HG03565 (cell line): ENCODE data around the gene PGM2.
A peak's percentile ranks its signal among the peaks of the same experiment; 100 is the strongest.

Source experiments
- ATAC-seq: cut with Tn5 transposase; IDR thresholded peaks from one replicate; pipeline ENCODE4 v1.9.1; 2021; ENCODE audit warnings: mild to moderate bottlenecking, moderate library complexity; ENCODE audit not compliant: unreplicated experiment

PGM2 gene

GRCh38 chr4:37860266-37860665 lies 33.8 kb downstream of the PGM2 start:
- ATAC-seq: no peak

GRCh38 chr4:37862961-37863360 lies 36.5 kb downstream of the PGM2 start:
- ATAC-seq: no peak

- no peak for ATAC-seq
Measured at GRCh38 chr4:37864786-37865185, 38.3 kb downstream of the PGM2 start.

GRCh38 chr4:37865450-37865849 lies 39.0 kb downstream of the PGM2 start:
- no peak for ATAC-seq

GRCh38 chr4:37867102-37867501 lies 40.6 kb downstream of the PGM2 start:
- no peak for ATAC-seq

- no peak for ATAC-seq
Measured at GRCh38 chr4:37868238-37868637, 41.8 kb downstream of the PGM2 start.

GRCh38 chr4:37872310-37872988 lies 46.0 kb downstream of the PGM2 start:
- no peak for ATAC-seq

- no peak for ATAC-seq
Measured at GRCh38 chr4:37873386-37873785, 46.9 kb downstream of the PGM2 start.

GRCh38 chr4:37876156-37876555 lies 49.7 kb downstream of the PGM2 start:
- ATAC-seq: no peak

- ATAC-seq: no peak
Measured at GRCh38 chr4:37879365-37879764, 52.9 kb downstream of the PGM2 start.

- no peak for ATAC-seq
Measured at GRCh38 chr4:37881811-37882210, 55.3 kb downstream of the PGM2 start.

GRCh38 chr4:37882665-37883296 lies 56.3 kb downstream of the PGM2 start:
- ATAC-seq: no peak

- no peak for ATAC-seq
Measured at GRCh38 chr4:37884855-37885487, 58.5 kb downstream of the PGM2 start.

GRCh38 chr4:37885496-37885895 lies 59.0 kb downstream of the PGM2 start:
- ATAC-seq: no peak

- no peak for ATAC-seq
Measured at GRCh38 chr4:37889849-37890800, 63.6 kb downstream of the PGM2 start.

GRCh38 chr4:37890801-37891259 lies 64.3 kb downstream of the PGM2 start, which contains the start of gene TBC1D1:
TSS of gene TBC1D1 (plus strand) at chr4:37891084. CDS start at chr4:37902096, 11,012 bp downstream.
- peak; percentile 10 for ATAC-seq

- peak; percentile 59 for ATAC-seq
Measured at GRCh38 chr4:37891260-37892159, 65.0 kb downstream of the PGM2 start.

- ATAC-seq: peak; percentile 40
Measured at GRCh38 chr4:37892641-37893040, 66.2 kb downstream of the PGM2 start.

GRCh38 chr4:37893164-37893563 lies 66.7 kb downstream of the PGM2 start:
- ATAC-seq: no peak

- ATAC-seq: no peak
Measured at GRCh38 chr4:37895271-37895670, 68.8 kb downstream of the PGM2 start.
